Neural cell (in vitro differentiated cells): ENCODE results near the gene TBC1D9. TPM values are rescaled to one million over a fixed set of nuclear protein-coding genes. Genes with fewer than 3 reads are reported as not detected.
A peak's percentile ranks its signal among the peaks of the same experiment; 100 is the strongest.

Source experiments
- H2AFZ ChIP-seq: fragments of 200-600, 300-800 bp; sonication (generic), shearing (Covaris generic); 2 replicates; pipeline ENCODE4 v1.6.0; 2014; ENCODE audit warnings: low read depth, mild to moderate bottlenecking, antibody characterized with exemption, low read length, moderate library complexity
- H3F3A ChIP-seq: fragments of 200-600 bp; shearing (Covaris generic); 2 replicates; pipeline ENCODE4 v1.6.1; 2016; ENCODE audit warnings: mild to moderate bottlenecking, moderate library complexity, mixed read lengths, antibody characterized with exemption, low read length; ENCODE audit not compliant: insufficient read depth, poor library complexity, severe bottlenecking
- H3K27ac ChIP-seq: fragments of 200-600, 300-800 bp; sonication (generic), shearing (Covaris generic); 2 replicates; pipeline ENCODE4 v1.5.1; 2014; ENCODE audit warnings: mild to moderate bottlenecking, low read length, moderate library complexity
- H3K27me3 ChIP-seq: fragments of 300-800, 200-600 bp; sonication (generic), shearing (Covaris generic); 2 replicates; pipeline ENCODE4 v1.6.0; 2014; ENCODE audit warnings: mild to moderate bottlenecking, low read depth, low read length, moderate library complexity; ENCODE audit not compliant: insufficient read depth
- H3K36me3 ChIP-seq: fragments of 300-800, 200-600 bp; sonication (generic), shearing (Covaris generic); 2 replicates; pipeline ENCODE4 v1.5.1; 2014; ENCODE audit warnings: mild to moderate bottlenecking, antibody characterized with exemption, low read length, moderate library complexity; ENCODE audit not compliant: insufficient read depth
- H3K4me2 ChIP-seq: fragments of 300-800, 200-600 bp; sonication (generic), shearing (Covaris generic); 2 replicates; pipeline ENCODE4 v1.6.0; 2014; ENCODE audit warnings: mild to moderate bottlenecking, low read length
- H3K4me3 ChIP-seq: fragments of 300-800, 200-600 bp; sonication (generic), shearing (Covaris generic); 2 replicates; pipeline ENCODE4 v1.5.1; 2014; ENCODE audit warnings: mild to moderate bottlenecking, low read length, moderate library complexity
- H3K79me2 ChIP-seq: fragments of 200-600 bp; shearing (Covaris generic); replicated peaks from 2 replicates; pipeline ENCODE4 v1.6.0; 2014; ENCODE audit warnings: mild to moderate bottlenecking, low read length, moderate library complexity; ENCODE audit not compliant: insufficient read depth
- H3K9ac ChIP-seq: fragments of 300-800, 200-600 bp; sonication (generic), shearing (Covaris generic); 2 replicates; pipeline ENCODE4 v1.6.1; 2016; ENCODE audit warnings: mild to moderate bottlenecking, low read length, mixed read lengths
- H3K9me2 ChIP-seq: fragments of 200-600 bp; shearing (Covaris generic); 2 replicates; pipeline ENCODE4 v1.6.1; 2016; ENCODE audit warnings: mild to moderate bottlenecking, low read length, mixed read lengths; ENCODE audit not compliant: insufficient read depth
- H3K9me3 ChIP-seq: fragments of 200-600, 300-800 bp; sonication (generic), shearing (Covaris generic); 2 replicates; pipeline ENCODE4 v1.6.1; 2016; ENCODE audit warnings: mild to moderate bottlenecking, mixed run types, low read length, moderate library complexity, mixed read lengths
- H4K20me1 ChIP-seq: fragments of 200-600 bp; shearing (Covaris generic); 2 replicates; pipeline ENCODE4 v1.6.1; 2016; ENCODE audit warnings: mild to moderate bottlenecking, mixed run types; ENCODE audit not compliant: insufficient read depth
- CTCF ChIP-seq: fragments of 450-650 bp; IDR thresholded peaks from 2 replicates; pipeline ENCODE4 v1.5.1; 2014; ENCODE audit warnings: antibody characterized with exemption, mild to moderate bottlenecking, moderate library complexity; ENCODE audit not compliant: poor library complexity, severe bottlenecking
- EP300 ChIP-seq: fragments of 450-650 bp; conservative IDR thresholded peaks from 2 replicates; pipeline ENCODE4 v1.6.1; 2014; ENCODE audit warnings: antibody characterized with exemption, mild to moderate bottlenecking, moderate library complexity; ENCODE audit not compliant: poor library complexity, severe bottlenecking
- EZH2 ChIP-seq: fragments of 200-600, 300-800 bp; shearing (Covaris generic), sonication (generic); IDR thresholded peaks from 2 replicates; pipeline ENCODE4 v1.6.1; 2014; ENCODE audit warnings: antibody characterized with exemption, low read length, borderline replicate concordance, mild to moderate bottlenecking; ENCODE audit not compliant: insufficient read depth, poor library complexity, severe bottlenecking
- MXI1 ChIP-seq: fragments of 450-650 bp; conservative IDR thresholded peaks from 2 replicates; pipeline ENCODE4 v1.6.1; 2014; ENCODE audit warnings: antibody characterized with exemption, mild to moderate bottlenecking; ENCODE audit not compliant: poor library complexity, severe bottlenecking
- POLR2AphosphoS5 ChIP-seq: IDR thresholded peaks from 2 replicates; pipeline ENCODE4 v1.6.1; 2012
- RAD21 ChIP-seq: fragments of 450-650 bp; conservative IDR thresholded peaks from 2 replicates; pipeline ENCODE4 v1.6.1; 2014; ENCODE audit warnings: antibody characterized with exemption, mild to moderate bottlenecking, moderate library complexity
- REST ChIP-seq: IDR thresholded peaks from 2 replicates; pipeline ENCODE4 v1.6.1; 2012; ENCODE audit warnings: borderline replicate concordance
- SMC3 ChIP-seq: fragments of 450-650 bp; conservative IDR thresholded peaks from 2 replicates; pipeline ENCODE4 v1.6.1; 2014; ENCODE audit warnings: antibody characterized with exemption, mild to moderate bottlenecking, moderate library complexity; ENCODE audit not compliant: poor library complexity
- TAF1 ChIP-seq: IDR thresholded peaks from 2 replicates; pipeline ENCODE4 v1.6.1; 2012; ENCODE audit warnings: low read depth
- polyA minus RNA-seq: library from RNA; depleted of rRNA, polyadenylated mRNA; stranded (reverse); fragments of >200 nt; gene quantifications from 2 replicates; pipeline ENCODE4 v1.2.3, GENCODE V29; 2014
- polyA plus RNA-seq: library from polyadenylated mRNA; depleted of rRNA; stranded (reverse); fragments of >200 nt; gene quantifications from 2 replicates; pipeline ENCODE4 v1.2.3, GENCODE V29; 2014

TBC1D9 gene
- polyA plus RNA-seq (42.8 and 46.8 TPM in 2 replicates), polyA minus RNA-seq (98.4 and 111 TPM in 2 replicates)

GRCh38 chr4:140756319-140757231 is at the start of gene TBC1D9:
TBC1D9 (minus strand) TSS chr4:140756385; CDS start chr4:140756045, 340 bp downstream.
- H3F3A ChIP-seq, result no peaks in the 10 kb centered on the region
- no peaks in the 10 kb centered on the region for H3K27me3 ChIP-seq
- peak within 1 kb of the TSS; percentile 95 for H3K27ac ChIP-seq
- peak; percentile 36 for TF ChIP-seq RAD21
- TF ChIP-seq CTCF, result peak; percentile 49
- TF ChIP-seq TAF1, result peak; percentile 63
- peak; percentile 87 for TF ChIP-seq POLR2AphosphoS5
- no peak for TF ChIP-seq SMC3
- TF ChIP-seq REST, result peak; percentile 97
- peak; percentile 35 for TF ChIP-seq MXI1
- TF ChIP-seq EP300, result no peak
- no peak for TF ChIP-seq EZH2
- H3K4me2 ChIP-seq, result peak within 1 kb of the TSS; percentile 66
- peak within 1 kb of the TSS; percentile 100 for H3K4me3 ChIP-seq
- H3K9ac ChIP-seq, result peak within 1 kb of the TSS; percentile 98
- no peaks in the 10 kb centered on the region for H3K36me3 ChIP-seq
- no peaks in the 10 kb centered on the region for H3K9me2 ChIP-seq
- H3K79me2 ChIP-seq, result peaks cover 42% of the 10 kb centered on the region
- H2AFZ ChIP-seq, result peak within 1 kb of the TSS; percentile 83
- H4K20me1 ChIP-seq, result no peaks in the 10 kb centered on the region
- H3K9me3 ChIP-seq, result no peaks in the 10 kb centered on the region

GRCh38 chr4:140805293-140805692 is 49.1 kb upstream of the TBC1D9 start:
- no peaks in the 10 kb centered on the region for H3K9me2 ChIP-seq
- no peaks in the 10 kb centered on the region for H3F3A ChIP-seq
- no peak overlapping the region for H2AFZ ChIP-seq
- H3K4me3 ChIP-seq, result no peak overlapping the region
- TF ChIP-seq RAD21, result no peak
- no peak for TF ChIP-seq SMC3
- TF ChIP-seq MXI1, result no peak
- TF ChIP-seq EP300, result no peak
- no peak for TF ChIP-seq POLR2AphosphoS5
- TF ChIP-seq TAF1, result no peak
- no peak for TF ChIP-seq REST
- TF ChIP-seq EZH2, result no peak
- H3K79me2 ChIP-seq, result no peaks in the 10 kb centered on the region
- H3K9me3 ChIP-seq, result no peaks in the 10 kb centered on the region
- no peaks in the 10 kb centered on the region for H3K36me3 ChIP-seq
- H4K20me1 ChIP-seq, result no peaks in the 10 kb centered on the region
- no peak overlapping the region for H3K9ac ChIP-seq
- no peak overlapping the region for H3K27ac ChIP-seq
- no peak overlapping the region for H3K4me2 ChIP-seq
- no peaks in the 10 kb centered on the region for H3K27me3 ChIP-seq
